HG03159 (cell line): ENCODE data around the gene DENND5B.
"Not testable (repeated sequence)": the region's sequence is repeated elsewhere in the genome, so short reads cannot be mapped to it uniquely, and the experiment has no call there.

Experiments used
- ATAC-seq: cut with Tn5 transposase; IDR thresholded peaks from one replicate; pipeline ENCODE4 v1.9.1; 2021; ENCODE audit warnings: mild to moderate bottlenecking, moderate library complexity; ENCODE audit not compliant: unreplicated experiment

The DENND5B gene

DNA sequence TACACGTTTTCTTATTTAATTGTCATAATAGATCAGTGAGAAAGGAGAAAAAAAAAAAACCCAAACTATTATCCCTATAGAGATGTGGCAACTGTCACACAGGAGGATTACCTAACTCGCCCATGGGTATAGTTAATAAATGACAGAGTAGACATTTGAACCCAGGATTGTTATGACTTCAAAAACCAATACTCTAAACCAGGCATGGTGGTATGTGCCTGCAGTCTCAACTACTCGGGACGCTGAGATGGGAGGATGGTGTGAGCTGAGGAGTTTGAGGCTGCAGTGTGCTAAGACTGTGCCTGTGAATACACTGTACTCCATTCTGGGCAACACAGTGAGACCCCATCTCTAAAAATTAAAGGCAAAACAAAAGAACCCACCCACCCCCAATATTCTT, 114.5 kb downstream of the DENND5B start:
- ATAC-seq, result no peak

DNA sequence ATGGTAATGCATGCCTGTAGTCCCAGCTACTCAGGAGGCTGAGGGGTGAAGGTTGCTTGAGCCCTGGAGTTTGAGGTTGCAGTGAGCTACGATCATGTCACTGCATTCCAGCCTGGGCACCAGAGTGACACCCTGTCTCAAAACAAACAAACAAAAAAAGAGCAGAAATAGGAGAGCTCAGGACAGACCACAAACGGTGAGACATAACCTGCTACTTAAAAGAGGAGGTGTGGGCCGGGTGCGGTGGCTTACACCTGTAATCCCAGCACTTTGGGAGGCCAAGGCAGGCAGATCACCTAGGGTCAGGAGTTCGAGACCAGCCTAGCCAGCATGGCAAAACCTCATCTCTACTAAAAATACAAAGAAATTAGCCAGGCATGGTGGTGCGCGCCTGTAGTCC, 115.3 kb downstream of the DENND5B start:
- ATAC-seq, result not testable (repeated sequence)

DNA sequence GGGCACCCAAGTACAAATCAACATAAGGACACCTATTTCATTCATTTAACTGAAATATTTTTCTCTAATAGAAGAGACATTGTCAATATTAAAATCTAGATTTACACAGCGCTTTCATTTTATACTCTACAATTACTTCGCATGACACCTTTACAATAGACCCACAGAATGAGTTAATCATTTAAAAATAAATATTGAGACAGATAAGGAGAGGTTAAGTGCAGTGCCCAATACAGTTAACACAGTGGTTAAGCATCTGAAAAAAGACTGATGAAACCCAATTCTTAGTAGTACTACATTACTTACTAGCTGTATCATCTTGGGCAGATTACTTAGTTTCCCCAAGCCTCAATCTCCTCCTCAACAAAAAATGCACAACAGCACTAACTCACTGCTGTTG, 116.2 kb downstream of the DENND5B start:
- no peak for ATAC-seq

DNA sequence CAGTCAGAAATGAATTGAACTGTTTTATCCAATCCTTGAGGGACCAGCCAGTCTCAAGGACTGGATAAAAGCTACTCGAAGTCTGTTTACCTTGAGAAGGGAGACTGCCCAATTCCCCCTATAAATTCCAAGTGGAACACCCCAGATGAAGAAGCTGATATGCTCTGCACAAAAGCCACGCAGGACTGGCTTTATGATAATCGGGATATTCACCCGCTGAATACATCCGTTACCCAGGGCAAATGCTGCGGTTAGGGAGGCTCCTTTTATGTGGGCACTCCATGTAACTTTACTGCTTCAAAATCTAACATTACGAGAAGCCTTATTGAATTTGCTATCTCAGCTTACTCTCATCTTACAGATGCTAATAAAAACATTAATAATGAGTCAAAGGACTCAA, 119.1 kb downstream of the DENND5B start:
- no peak for ATAC-seq

DNA sequence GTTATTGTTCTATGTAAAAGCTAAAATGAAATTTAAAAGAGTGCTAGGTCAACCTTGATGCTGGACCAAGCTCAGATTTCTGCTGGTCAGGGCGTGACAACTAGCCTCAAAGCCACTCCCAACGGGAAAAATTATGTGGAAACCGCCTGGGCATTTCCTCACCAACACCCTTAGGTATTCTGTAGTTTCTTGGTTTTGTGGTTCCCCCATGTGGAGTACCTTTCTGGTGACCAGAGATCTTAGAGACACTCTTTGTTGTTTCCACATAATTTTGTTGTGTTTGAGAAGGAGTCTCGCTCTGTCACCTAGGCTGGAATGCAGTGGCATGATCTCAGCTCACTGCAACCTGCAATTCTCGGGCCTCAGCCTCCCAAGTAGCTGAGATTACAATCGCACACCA, 119.9 kb downstream of the DENND5B start:
- no peak for ATAC-seq

DNA sequence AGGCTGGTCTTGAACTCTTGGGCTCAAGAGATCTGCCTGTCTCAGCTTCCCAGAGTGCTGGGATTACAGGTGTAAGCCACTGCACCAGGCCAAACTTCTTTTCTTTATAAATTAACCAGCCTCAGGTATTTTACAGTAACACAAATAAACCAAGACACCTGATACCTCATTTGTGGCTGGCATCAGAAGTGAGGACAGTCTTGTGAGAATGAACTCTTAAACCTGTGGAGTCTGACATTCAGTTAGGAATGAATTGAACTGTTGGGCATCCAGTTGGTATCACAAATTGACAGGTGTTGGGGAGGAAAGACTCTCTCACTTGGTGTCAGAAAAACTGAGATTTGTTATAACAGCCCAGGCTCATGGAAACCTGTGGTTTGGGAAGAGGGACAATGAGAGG, 120.5 kb downstream of the DENND5B start:
- ATAC-seq, result no peak

DNA sequence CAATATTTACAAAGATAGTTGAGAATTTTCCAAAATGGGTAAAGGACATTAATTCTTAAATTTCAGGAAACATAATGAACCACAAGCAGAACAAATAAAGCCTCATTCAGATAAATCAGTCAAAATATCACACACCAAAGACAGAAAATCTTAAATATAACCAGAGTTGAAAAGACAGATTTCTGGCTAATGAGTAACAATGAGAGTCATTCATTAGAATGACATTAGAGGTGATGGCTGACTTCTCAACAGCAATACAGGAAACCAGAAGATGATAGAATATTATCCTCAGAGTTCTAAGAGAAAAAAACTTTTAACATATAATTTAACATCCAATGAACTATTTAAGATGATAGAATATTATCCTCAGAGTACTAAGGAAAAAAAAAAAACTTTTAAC, 124.2 kb downstream of the DENND5B start:
- ATAC-seq, result no peak

DNA sequence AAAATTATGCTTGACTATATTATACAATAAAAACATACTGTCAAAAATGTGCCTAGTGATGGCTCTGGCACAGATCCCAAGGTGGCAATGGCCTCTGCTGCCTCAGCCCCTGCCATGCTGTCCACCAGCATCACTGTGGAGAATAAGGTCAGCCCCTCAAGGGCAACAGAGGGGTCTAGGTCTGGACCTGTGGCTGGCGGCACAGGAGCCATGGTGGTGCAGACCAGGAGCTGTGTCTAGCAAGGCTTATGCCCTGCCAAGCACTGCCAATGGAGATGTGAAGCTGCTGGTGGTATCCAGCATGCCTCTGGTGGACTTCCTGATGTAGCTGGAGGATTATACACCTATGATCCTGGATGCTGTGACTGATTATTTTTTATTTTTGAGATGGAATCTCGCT, 125.9 kb downstream of the DENND5B start:
- no peak for ATAC-seq

DNA sequence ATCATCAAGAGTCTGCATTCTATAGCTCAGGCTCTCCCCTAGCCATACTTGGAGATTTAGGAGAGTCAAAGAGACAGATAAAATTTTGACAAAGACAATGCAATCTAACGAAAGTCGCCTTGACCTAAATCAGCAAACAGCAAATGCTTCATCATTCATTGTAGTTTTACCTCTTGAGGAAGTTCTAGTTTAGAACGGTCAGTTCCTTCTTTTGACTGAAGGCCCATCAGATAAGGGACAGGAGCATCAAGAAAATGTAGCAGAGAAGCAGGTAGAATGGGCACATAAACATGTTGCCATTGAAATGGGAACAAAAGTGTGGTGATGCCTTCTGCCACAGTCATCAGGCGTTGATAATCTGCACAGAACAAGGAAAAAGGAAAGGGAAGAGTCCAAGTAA, 130.9 kb downstream of the DENND5B start:
- ATAC-seq, result no peak

DNA sequence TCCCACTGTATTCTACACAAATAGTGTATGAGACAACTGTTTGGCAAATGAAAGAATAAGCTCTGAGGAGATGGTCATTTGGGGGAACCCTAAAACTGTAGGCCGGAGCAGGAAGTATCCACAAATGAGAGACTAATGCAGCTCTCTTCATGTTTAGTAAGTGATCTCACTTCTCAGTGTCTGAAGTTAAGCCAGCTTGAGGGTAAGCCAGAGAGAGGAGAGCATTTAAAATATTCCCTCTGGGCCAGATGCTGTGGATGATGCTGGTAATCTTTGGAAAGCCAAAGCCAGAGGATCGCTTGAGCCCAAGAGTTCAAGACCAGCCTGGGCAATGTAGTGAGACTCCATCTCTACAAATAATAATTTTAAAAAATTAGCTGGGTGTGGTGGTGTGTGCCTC, 134.4 kb downstream of the DENND5B start:
- ATAC-seq, result no peak

DNA sequence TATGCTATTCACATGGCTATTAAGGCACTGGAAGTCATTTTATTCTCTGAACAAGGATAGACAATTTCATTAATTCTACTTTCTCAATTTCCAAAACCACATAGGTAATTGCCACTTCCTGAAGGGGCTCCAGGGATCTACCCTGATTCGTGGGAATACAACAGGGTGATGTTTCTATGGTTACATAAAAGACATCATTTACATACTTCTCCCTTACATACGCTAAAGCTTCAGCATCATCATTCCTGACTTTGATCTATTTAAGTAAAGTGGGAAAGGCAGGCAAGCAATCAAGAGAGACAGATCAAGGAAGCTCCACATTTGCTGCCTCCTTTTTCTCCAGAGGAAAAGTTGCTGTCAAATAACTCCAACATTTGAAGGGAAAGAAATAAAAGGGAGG, 146.2 kb downstream of the DENND5B start:
- no peak for ATAC-seq

DNA sequence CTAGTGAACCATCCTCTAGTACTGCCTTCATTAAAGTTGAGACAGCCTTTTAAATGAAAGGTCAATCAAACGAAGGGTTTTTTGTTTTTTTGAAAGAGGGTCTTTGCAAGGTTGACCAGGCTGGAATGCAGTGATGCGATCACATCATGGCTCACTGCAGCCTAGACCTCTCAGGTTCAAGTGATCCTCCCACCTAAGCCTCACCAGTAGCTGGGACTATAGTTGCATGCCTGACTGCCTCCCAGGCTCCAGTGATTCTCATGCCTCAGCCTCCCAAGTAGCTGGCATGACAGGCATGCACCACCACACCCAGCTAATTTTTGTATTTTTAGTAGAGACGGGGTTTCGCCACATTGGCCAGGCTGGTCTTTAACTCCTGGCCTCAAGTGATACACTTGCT, 150.3 kb downstream of the DENND5B start:
- no peak for ATAC-seq

DNA sequence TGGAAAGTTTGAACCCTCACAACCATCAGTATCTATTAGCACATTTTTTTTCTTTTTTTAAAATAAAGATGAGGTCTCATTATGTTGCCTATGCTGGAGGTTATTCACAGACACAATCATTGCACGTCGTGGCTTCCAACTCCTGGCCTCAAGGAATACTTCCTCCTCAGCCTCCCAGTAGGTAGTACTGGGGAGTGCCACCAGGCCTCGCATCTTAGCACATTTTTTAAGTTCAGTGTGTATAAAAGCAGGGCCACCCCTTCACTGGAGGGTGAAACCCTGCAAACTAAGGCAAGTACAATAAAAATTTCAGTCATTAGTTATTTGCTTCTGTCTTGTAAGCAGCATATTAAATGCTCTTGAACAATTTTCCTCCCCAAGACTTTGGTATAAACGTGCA, 150.8 kb downstream of the DENND5B start:
- no peak for ATAC-seq

DNA sequence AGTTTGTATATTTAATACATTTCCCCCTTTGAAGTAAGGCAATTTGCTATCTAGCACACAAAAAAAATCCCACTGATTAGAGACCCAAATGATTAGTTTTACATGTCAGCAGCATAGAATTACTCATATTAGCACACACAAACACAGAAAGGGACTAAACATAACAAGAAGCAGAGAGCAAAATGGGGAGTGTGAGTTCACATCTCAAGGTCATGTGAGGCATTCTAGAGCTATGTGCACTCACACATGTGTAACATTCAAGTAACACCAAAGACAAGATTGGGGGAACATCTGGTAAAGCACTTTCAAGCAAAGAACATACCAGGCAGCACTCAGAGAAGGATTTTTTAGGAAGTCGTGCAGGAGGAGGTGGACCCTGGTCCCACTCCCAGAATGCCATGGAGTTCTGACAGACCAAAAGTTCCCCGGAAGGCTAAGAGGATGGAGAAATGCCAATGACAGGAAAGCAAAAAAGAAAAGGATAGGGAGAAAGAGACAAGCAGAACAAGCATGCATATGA, 159.2 kb downstream of the DENND5B start:
- no peak for ATAC-seq

DNA sequence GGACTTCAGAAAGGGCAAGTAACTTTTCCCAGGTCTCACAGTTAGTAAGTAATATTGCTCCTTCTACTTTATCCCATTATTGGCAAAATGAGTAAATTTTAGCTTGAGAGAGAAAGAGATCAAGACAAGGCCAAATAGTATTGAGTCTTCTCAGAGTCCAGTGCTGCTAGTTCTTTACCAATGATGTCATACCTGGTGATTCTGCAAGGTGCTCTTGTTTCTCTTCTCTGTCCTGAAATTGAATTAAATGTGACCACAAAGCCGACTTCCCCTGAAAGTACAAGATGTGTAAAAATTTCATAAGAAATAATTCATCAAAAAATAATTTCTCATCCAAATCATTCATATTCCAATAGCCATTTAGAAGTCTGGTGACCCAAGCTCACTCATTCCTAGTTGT, 167.5 kb downstream of the DENND5B start:
- ATAC-seq, result no peak

DNA sequence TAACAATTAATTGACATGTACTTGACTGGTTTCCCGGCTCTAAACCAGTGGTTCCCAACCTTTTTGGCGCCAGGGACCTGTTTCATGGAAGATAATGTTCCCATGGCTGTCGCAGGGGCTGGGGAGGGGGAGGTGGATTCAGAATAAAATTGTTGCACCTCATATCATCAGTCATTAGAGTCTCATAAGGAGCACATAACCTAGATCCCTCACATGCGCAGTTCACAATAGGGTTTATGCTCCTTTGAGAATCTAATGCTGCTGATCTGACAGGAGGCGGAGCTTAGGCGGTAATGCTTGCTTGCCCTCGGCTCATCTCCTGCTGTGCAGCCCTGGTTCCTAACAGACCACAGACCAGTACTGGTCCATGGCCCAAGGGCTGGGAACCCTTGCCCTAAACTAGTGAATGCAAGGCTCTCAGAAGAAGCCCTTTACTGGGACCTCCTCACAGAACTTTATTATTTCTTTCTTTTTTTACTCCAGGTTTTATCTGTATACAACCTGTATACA, 178.6 kb downstream of the DENND5B start:
- no peak for ATAC-seq

DNA sequence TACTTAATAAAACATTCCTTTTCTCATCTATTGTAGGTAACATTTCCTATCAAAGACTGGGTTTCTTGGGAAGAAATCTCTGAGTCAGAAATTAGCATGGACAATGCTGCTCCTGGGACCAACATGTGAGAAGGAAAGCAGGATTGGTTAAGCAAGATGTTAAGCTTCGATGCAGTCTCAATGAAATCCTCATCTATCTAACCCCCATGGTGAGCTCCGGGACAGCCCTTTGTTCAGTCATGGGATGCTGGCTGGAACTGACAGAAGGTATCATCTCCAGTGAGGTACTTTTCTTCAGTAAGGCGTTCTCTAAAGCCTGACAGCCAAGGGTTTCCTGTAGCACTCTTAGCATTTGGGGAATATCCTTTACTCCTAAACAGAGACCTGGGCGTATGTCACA, 182.2 kb downstream of the DENND5B start:
- no peak for ATAC-seq

DNA sequence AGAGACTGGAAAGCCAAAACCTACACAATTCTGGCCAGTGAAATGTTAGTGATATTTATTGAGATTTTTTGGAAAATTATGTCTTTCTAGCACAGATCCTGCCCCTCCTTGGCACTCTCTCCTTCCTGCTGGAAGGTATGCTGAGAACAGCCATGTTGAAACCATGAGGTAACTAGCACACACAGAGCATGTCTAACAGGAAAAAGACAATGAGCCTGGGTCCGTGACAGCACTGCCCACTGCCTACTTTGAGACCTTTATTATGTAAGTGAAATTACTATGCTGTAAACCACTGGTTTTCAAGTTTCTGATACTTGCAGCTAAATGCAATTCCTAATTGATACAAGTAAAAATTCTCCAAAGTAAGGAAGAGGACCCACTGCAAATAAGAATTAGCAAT, 183.4 kb downstream of the DENND5B start:
- ATAC-seq, result no peak

DNA sequence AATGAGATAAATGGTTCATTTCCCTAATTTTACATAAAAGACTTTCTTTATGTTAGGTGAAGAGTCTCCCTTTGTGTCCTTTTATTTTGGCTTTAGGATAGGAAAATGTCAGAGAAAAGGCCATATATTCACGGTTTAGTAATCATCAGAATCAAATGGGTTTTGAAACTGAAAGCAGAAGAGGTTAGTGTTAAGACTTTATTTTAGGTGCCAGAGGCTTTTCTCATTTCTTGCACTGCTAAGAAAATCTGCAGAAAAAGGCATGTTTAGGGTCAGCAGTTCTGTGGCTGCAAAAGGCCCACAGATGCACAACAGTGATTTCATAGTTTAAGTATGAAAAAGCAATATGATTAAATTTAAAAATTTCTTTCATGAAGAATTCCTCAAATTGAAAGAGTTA, 184.6 kb downstream of the DENND5B start:
- peak; percentile 67 for ATAC-seq

DNA sequence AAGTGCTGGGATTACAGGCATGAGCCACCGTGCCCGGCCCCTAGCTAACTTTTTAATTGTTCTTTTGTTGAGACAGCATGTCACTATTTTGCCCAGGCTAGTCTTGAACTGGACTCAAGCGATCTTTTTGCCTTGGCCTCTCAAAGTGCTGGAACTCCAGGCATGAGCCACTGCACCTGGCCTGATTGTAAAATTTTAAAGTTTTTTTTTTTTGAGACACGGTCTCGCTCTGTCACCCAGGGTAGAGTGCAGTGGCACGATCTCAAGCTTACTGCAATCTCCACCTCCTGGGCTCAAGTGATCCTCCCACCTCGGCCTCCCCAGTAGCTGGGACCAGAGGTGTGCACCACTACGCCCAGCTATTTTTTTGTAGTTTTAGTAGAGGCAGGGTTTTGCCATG, 185.9 kb downstream of the DENND5B start:
- ATAC-seq, result no peak

DNA sequence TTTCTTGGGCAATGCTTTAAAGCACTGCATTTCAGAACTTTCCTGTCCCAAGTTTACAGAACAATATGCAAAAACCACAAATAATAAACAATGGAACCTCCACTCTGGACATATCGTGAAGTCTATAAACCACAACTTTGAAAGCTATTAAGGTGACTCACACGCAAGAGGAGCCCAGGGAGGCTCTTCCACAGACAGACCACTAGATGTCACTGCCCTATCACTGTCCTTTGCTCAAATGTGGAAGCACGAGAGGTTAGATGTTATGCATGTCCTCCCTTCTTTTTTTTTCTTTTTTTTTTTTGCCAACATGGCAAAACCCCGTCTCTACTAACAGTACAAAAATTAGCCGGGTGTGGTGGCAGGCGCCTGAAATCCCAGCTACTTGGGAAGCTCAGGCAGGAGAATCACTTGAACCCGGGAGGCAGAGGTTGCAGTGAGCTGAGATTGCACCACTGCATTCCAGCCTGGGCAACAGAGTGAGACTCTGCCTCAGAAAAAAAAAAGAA, 187.8 kb downstream of the DENND5B start:
- peak; percentile 84 for ATAC-seq

DNA sequence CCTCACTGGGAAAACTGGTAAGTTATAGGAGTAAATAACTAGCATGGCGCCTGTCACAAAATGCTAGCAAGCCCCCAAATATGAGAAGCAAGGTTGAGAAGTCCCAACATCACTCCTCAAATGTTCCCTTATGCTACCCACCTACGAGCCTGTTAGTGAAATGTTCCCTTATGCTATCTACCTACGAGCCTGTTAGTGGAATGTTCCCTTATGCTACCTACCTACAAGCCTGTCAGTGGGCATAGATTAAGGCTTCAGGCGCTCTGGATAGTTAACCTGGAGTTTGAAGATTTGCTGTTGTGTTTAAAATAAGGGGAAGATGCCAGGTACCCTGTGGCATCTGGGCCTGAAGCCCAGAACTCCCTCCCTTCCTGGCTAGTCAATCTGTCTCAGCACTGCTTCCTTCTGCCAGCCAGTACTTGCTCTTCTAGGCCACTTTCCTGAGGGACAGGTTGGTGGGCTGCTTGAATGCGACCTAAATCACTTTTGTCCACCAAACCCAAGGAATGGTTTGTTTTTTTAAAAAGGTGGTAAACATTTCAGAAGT, 197.9 kb downstream of the DENND5B start:
- ATAC-seq, result no peak

DNA sequence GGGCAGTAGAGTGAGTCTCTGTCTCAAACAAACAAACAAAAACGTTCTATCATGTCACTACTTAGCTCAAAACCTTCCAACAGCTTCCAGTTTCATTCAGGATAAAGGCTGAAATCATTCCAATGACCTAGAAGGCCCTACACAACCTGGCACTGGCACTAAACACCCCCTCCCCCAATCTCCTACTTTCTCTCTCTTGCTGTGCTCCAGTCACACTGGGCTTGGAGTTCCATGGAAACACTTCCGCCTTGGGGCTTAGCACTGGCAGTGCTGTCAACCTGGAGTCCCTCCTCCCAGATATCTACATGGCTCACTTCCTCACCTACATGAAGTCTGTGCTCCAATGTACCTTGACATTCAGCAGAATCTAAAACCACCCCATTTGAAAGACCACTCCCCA, 199.9 kb downstream of the DENND5B start:
- ATAC-seq, result no peak
